ENCODE results near the gene AGPAT4. TPM values are rescaled to one million over a fixed set of nuclear protein-coding genes. Genes with fewer than 3 reads are reported as not detected.

Gene AGPAT4
- total RNA-seq, 1 experiment from 2014 or later, result 15.5 TPM

DNA sequence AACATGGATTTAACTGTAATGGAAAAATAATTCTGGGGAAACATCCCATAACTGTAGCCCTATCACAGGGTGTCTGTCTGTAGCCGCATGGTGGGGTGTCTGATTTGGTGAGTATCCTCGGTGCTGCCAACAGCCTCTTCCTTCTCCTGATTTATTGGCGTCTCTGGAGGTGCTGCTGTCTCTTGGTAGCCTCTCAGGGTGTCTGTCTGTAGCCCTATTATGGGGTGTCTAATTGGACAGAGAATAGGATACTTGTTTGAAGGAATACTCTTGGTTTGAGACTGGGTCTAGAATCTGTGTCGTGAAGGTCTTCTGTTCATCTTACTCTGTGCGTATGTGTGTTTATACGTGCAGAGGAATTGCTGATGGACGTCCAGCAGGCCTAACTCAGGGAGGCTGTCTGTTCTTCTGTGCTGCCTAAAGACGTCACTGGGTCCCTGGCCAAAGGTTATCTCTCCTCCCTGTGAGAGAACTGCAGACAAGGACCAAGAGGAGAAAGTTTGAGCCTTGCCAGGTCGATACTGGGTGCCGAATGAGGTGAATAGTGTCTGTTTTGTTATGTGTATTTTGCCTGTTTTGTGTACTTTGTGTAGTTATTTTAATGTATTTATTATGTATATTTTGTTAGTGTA, 18.9 kb upstream of the AGPAT4 start:
- ATAC-seq (no peak), DNase-seq (ENCODE audit: low read depth, low spot score) (no peak)
- H3K9ac ChIP-seq (ENCODE audit: low read length), result no peak overlapping the region
- POLR2A ChIA-PET, result no interaction called here
- intact Hi-C loops (cut with micrococcal nuclease), result no loop called here
- no peaks in the 10 kb centered on the region for H3K27me3 ChIP-seq (ENCODE audit: insufficient read depth, low read length)
- RAD21 ChIA-PET (ENCODE audit: low non-redundant PET in 1 of 2, low total read pairs in 2 of 2, uncharacterized antibody in 2 of 2, unreplicated experiment in 2 of 2), result no interaction called here
- no TSS peak for BruUV-seq (replicated peaks)
- 0 out of 4 replicates have a peak, but pooled peaks cover 0 to 5% of the 10 kb centered on the region in 2 experiments for H3K9me3 ChIP-seq (ENCODE audit: control insufficient read depth in 1 of 2, insufficient read depth in 1 of 2, low read depth in 1 of 2, low read length in 2 of 2)
- H3K4me3 ChIP-seq (replicated peaks in 1 of 2; ENCODE audit: low read depth in 1 of 2, low read length in 2 of 2), result no peak overlapping the region
- no peak overlapping the region for H3K4me2 ChIP-seq (ENCODE audit: low read length)
- H3K4me1 ChIP-seq (ENCODE audit: control insufficient read depth in 1 of 2, insufficient read depth in 2 of 2, low read length in 2 of 2), result no peaks in the 10 kb centered on the region
- H4K20me1 ChIP-seq (ENCODE audit: insufficient read depth), result no peaks in the 10 kb centered on the region
- H3K36me3 ChIP-seq (ENCODE audit: control insufficient read depth in 1 of 2, insufficient read depth in 2 of 2, low read length in 2 of 2), result no peaks in the 10 kb centered on the region
- TF ChIP-seq POLR2A (IDR thresholded peaks at IDR 0.05; ENCODE audit: borderline replicate concordance, extremely low read depth, insufficient read depth, insufficient read length) (no peak), FOSL1 (IDR thresholded peaks at IDR 0.05; ENCODE audit: low read depth) (no peak), EGR1 (IDR thresholded peaks at IDR 0.05; ENCODE audit: low read depth) (no peak), SP1 (IDR thresholded peaks at IDR 0.05; ENCODE audit: low read depth) (no peak), REST (IDR thresholded peaks at IDR 0.05; ENCODE audit: low read depth) (no peak), ZFX (IDR thresholded peaks at IDR 0.05) (no peak), YY1 (IDR thresholded peaks at IDR 0.05; ENCODE audit: extremely low read depth, insufficient replicate concordance, low read depth, low read length) (no peak), JUND (IDR thresholded peaks at IDR 0.05) (no peak), CEBPB (IDR thresholded peaks at IDR 0.05; ENCODE audit: low read depth) (no peak), ZNF274 (IDR thresholded peaks at IDR 0.05; ENCODE audit: low read depth, low read length) (no peak)
- TF ChIP-seq, protein P1, sequence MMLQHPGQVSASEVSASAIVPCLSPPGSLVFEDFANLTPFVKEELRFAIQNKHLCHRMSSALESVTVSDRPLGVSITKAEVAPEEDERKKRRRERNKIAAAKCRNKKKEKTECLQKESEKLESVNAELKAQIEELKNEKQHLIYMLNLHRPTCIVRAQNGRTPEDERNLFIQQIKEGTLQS (IDR thresholded peaks at IDR 0.05), result no peak
- H3K9me2 ChIP-seq (ENCODE audit: insufficient read depth), result no peaks in the 10 kb centered on the region
- CTCF ChIA-PET, result no interaction called here
- H3K27ac ChIP-seq (ENCODE audit: low read depth, low read length), result no peak overlapping the region
- H2AFZ ChIP-seq (ENCODE audit: low read depth, low read length, poor library complexity, severe bottlenecking), result no peak overlapping the region
- H3K79me2 ChIP-seq (ENCODE audit: insufficient read depth, low read length), result no peaks in the 10 kb centered on the region

Measured in HCT116 (cell line).